ENCODE data around the gene NEK6.

GRCh38 chr9:124265551-124265950 is 7.8 kb downstream of the NEK6 start:
- TF ChIP-seq POLR2AphosphoS5 (IDR thresholded peaks at IDR 0.05) (no peak), POLR2A (IDR thresholded peaks at IDR 0.05) (no peak)

Data from spleen (tissue), 3 donors.